Inflammatory macrophage treated with lipopolysaccharide for 1 hour (primary cell): ENCODE measurements around the gene CIAO3.
"Not testable (repeated sequence)": the region's sequence is repeated elsewhere in the genome, so short reads cannot be mapped to it uniquely, and the experiment has no call there.

Source experiments
- DNase-seq, 2 donors: peaks; one replicate each; pipeline ENCODE4 v3.0.0-alpha.2; 2020 to 2022

CIAO3 gene

DNA sequence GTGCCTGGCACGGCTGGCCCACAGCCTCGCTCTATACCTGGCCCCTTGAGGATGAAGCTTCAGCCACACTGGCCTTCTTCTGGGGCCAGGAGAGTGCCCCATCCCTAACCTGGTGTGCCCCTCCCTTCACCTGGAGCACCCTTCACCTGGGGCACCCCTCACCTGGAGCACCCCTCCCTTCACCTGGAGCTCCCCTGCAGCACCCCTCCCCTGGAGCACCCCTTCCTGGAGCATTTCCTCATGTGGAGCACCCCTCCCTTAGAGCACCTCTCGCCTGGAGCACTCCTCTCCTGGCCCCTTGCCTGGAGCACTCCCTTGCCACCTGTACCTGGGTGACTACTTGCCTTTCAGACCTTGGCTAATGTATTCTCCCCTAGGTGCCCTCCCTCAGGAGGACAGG, 32.8 kb downstream of the CIAO3 start:
- no peak for DNase-seq

GRCh38 chr16:707062-707538, 33.7 kb downstream of the CIAO3 start:
- no peak for DNase-seq

- DNase-seq, result no peak
These were observed 34.4 kb downstream of the CIAO3 start for GRCh38 chr16:706189-707061.

- DNase-seq, result no peak
These were observed 35.2 kb downstream of the CIAO3 start, which contains the start of gene FBXL16 for GRCh38 chr16:705431-706188. Gene FBXL16, minus strand, starts transcription at chr16:705801. Its CDS starts 8,396 bp downstream, at chr16:697405.

DNA sequence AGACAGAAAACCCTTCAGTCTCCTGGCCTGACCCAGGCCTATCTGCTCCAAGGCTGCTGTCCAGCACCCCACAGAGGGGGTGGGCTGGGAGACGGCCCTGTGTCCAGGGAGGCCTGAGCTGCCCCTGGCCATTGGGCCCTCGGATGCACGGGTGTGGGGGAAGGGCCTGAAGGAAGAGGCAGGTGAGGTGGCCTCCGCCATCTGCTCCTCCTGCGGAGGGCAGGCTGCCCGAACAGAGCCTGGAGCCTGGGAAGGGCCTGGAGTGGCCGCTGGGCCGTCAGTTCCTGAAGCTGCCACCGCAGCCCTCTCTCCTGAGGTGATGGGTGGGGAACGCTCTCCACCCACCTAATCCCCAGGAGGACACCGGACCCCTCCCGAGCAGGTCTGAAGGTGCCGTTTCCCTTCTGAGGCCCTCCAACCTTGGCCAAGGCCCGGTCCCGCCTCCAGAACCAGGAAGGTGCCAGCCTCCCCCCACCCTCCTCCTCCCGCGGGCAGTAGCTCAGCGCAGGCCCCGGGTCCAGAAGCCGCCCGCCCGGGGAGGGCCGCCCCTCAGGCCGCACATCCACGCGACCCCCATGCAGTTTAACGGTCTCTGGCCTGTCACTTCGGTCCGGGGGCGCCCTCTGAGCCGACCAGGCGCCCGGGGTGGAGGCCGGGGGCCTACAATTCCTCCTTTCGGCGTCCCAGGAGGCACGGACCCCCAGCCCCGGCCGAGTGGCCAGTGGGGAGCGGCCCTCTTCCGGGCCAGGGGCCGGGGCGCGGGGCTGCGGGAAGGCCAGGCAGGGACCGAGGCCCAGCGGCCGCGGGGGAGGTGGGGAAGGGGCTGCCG, 36.0 kb downstream of the CIAO3 start:
- DNase-seq, result no peak

- DNase-seq, result no peak
These were observed 36.8 kb downstream of the CIAO3 start for GRCh38 chr16:704047-704446.

- no peak for DNase-seq
These were observed 37.4 kb downstream of the CIAO3 start for GRCh38 chr16:703406-703805.

- no peak for DNase-seq
These were observed 38.5 kb downstream of the CIAO3 start for GRCh38 chr16:702341-702740.

GRCh38 chr16:700684-701584, 39.9 kb downstream of the CIAO3 start:
- no peak for DNase-seq

DNA sequence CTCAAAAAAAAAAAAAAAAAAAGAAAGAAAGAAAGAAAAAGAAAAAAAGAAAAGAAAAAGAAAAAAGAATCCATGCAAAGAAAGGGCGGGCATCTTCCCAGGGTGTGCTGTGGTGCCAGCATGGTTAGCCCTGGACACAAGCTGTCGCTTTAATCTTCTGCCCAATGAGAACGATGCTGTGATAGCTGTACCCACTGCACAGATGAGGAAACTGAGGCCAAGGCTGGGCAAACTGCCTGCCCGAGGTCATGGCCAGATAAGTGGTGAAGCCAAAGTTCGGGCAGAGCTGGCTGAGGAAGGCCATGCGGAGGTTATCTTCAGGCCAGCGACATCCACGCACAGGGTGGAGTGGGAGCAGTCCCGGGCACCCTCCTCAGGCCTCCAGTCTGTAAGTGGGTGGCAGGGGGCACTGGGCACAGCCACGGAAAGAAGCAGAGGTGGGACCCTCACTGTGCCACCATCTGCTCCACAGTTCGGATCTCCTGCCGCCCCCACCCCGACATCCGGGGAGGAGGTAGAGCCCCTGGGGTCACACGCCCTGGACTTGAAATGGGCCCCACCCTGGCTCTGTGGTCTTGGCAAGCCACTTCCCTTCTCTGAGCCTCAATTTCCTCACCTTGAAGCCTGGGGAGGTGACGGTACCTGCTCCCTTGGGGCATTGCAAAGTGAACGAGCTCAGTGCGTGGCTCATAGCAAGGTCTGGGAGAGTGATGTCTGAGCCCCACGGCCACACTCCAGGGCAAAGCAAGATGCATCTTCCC, 41.7 kb downstream of the CIAO3 start:
- DNase-seq, result no peak

DNA sequence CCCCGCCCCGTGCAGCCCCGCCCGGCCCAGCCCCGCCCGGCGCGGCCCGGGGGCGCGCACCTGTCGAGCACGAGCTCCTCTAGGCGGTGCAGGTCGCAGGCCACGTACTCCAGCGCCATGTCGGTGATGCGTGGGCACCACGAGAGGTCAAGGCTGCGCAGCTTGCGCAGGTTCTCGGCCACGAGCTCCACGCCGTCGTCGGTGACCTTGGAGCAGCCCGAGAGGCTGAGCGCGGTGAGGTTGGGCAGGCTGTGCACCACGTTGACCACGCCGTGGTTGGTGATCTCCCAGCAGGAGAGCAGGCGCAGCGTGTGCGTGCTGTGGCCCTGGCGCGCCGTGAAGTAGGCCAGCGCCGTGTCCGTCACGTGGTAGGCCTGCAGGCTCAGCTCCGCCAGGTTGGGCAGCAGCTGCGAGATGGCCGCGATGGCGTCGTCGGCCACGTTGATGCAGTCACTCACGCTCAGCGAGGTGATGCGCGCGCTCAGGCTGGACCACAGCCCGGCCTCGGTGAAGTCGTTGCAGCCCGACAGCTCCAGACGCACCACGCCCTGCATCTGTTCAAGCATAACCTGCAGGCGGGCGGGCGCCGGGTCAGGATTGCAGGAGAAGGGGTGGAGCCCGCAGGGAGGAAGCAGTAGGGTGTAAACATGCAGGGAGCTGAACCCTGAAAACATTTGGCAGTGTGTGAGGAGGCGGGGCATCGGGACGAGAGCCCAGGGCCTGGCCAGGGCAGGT, 45.3 kb downstream of the CIAO3 start:
- DNase-seq, result no peak

GRCh38 chr16:694863-695354, 45.9 kb downstream of the CIAO3 start:
- no peak for DNase-seq

- DNase-seq, result no peak
These were observed 46.5 kb downstream of the CIAO3 start for GRCh38 chr16:694187-694862.

DNA sequence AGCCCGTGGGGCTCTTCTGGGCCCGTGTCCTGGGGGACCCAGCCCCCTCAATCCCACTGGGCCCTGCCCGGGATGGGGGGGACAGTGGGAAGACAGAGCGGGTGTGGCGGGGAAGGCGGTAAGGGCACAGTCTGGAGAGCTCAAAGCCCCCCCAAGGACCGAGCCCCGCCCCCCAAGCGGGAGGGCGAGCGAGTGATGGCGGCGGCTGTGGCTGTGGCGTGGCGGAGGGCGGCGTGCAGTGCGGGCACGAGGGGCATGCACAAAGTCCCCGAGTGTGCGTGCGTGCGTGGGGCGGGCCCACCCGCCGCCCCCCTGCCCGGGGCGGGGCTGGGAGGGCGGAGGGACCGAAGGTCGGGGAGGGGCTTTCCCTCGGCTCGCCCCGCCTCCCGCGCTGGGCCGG, 47.0 kb downstream of the CIAO3 start:
- DNase-seq, result no peak

DNA sequence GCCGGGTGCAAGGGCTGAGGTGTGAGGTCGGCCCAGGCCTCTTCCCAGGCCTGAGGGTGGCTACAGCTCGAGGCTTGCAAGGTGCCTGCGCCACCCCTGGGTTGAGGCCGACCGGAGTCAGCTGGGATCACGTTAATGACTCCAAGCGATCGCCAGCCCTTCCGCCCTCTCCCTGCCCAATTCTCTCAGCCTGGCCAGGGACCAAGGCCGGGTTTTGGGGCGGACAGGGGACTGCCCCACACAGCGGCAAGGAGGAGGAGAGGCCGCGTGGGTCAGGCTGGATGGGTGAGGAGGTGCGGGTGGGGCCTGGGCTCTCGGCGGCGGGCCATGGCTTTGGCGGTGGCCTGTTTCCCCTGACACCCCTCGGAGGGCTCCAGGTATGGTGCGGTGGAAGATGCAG, 47.4 kb downstream of the CIAO3 start:
- no peak for DNase-seq

- DNase-seq, result no peak
These were observed 48.3 kb downstream of the CIAO3 start for GRCh38 chr16:692356-693108.

DNA sequence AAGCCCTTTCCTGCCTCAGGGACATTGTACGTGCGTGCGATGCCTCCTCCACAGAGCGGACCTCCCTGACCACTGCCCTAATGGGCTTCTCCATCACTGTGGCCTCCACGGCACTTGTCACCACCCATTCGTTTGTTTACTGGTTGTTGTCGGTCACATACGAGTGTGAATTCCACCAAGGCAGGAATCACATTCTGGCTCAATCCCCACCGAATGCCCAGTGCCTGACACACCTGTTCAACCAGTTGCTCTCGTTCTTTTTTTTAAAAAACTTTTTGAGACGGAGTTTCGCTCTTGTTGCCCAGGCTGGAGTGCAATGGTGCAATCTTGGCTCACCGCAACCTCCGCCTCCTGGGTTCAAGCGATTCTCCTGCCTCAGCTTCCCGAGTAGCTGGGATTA, 49.6 kb downstream of the CIAO3 start:
- DNase-seq, result not testable (repeated sequence)

DNA sequence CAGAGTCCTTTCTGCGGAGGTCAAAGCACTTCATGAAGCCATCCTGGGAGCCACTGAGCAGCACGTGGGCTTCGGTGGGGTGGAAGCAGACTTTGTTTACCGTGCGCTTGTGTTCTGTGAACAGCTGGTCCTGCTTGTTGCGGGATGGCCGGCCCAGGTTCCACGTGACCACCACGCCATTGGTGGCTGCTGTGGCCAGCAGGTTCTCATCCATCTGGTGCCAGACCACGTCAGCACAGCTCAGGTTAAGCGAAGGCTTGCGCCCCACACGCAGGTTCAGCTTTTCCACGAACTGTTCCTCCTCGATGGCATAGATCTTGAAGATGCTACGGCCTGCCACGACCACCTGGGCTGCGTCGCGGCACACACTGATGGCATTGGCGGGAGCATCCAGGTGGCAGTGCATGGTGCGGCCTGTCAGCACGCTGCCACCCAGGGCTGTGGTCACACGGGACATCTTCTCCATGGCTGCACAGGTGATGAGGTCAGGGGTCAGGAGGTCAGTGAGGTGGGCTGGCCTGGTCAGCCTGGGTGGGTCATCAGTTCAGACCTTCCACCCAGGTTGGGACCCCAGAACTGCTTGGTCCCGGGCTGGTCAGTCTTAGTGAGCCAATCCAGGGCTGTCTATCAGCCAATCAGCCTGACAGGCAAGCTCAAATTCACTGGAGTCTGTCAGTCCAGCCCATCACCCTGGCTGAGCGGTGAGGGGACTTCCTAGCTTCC, 51.5 kb downstream of the CIAO3 start:
- DNase-seq, result no peak
